T-cell (primary cell): ENCODE results near the gene SEL1L2. TPM values are rescaled to one million over a fixed set of nuclear protein-coding genes. Genes with fewer than 3 reads are reported as not detected.

Source experiments
- ATAC-seq, 4 experiments: fragments of 200-7000 bp in 3 of 4; fragments of 150-1000 bp in 1 of 4; cut with Tn5 transposase; replicated peaks in 1 of 4; 1 replicate in 3 of 4; 2 replicates in 1 of 4; pipeline ENCODE4 v1.10.0; 2021; ENCODE audit warnings: moderate library complexity in 3 of 4, mild to moderate bottlenecking in 2 of 4, moderate number of reproducible peaks in 1 of 4
- CTCF ChIA-PET, 2 donors: fragments of 300-600 bp; sonication (Branson Sonifier 250); formaldehyde crosslinking; loops; one replicate each; lab custom pipeline; 2022; ENCODE audit warnings: antibody characterized with exemption in 2 of 2; lab: Charles Lee
- POLR2A ChIA-PET, 2 donors: fragments of 300-600 bp; sonication (Branson Sonifier 250); formaldehyde crosslinking; loops; one replicate each; lab custom pipeline; 2022; ENCODE audit warnings: antibody characterized with exemption in 2 of 2; lab: Charles Lee
- DNase-seq, 35 experiments: peaks; one replicate each; pipeline versions ENCODE4 v3.0.0 to v3.0.0-alpha.2; 2013 to 2023
- H3K27ac ChIP-seq: one replicate; pipeline ENCODE4 v1.5.1; 2013; ENCODE audit warnings: low read length
- H3K27me3 ChIP-seq, 2 experiments: replicated peaks in 1 of 2; 1 replicate in 1 of 2; 2 replicates in 1 of 2; pipeline versions ENCODE4 v1.6.1 to v1.7.0; 2013; ENCODE audit warnings: low read length in 1 of 2, mixed read lengths in 1 of 2; ENCODE audit not compliant: control insufficient read depth in 2 of 2, insufficient read depth in 2 of 2; ENCODE audit errors: extremely low read depth in 1 of 2
- H3K36me3 ChIP-seq, 2 donors: 1 replicate in 1 of 2; 2 replicates in 1 of 2; pipeline versions ENCODE4 v1.6.1 to v1.7.0; 2013; ENCODE audit warnings: low read length in 1 of 2; ENCODE audit not compliant: control insufficient read depth in 2 of 2, insufficient read depth in 1 of 2; ENCODE audit errors: extremely low read depth in 1 of 2
- H3K4me1 ChIP-seq, 2 experiments: 1 replicate in 1 of 2; 2 replicates in 1 of 2; pipeline versions ENCODE4 v1.6.1 to v1.7.0; 2013; ENCODE audit warnings: low read length in 2 of 2, mixed read lengths in 1 of 2; ENCODE audit not compliant: insufficient read depth in 2 of 2, control insufficient read depth in 1 of 2; ENCODE audit errors: extremely low read depth in 1 of 2
- H3K4me3 ChIP-seq, 2 donors: 1 replicate in 1 of 2; 2 replicates in 1 of 2; pipeline versions ENCODE4 v1.5.1 to v1.7.0; 2013; ENCODE audit warnings: mild to moderate bottlenecking in 2 of 2, low read length in 1 of 2, moderate library complexity in 1 of 2; ENCODE audit not compliant: control insufficient read depth in 1 of 2; ENCODE audit errors: extremely low read depth in 1 of 2
- H3K9me3 ChIP-seq: 2 replicates; pipeline ENCODE4 v1.7.0; 2013
- H3K27ac Mint-ChIP-seq, 2 donors: one replicate each; pipeline ENCODE4 v1.8.0; 2020 to 2021; ENCODE audit warnings: mild to moderate bottlenecking in 2 of 2, mixed read lengths in 2 of 2
- H3K27me3 Mint-ChIP-seq, 2 donors: one replicate each; pipeline ENCODE4 v1.8.0; 2021 to 2022; ENCODE audit warnings: mixed read lengths in 2 of 2
- H3K36me3 Mint-ChIP-seq: one replicate; pipeline ENCODE4 v1.8.0; 2021; ENCODE audit warnings: mixed read lengths
- H3K4me1 Mint-ChIP-seq, 3 donors: one replicate each; pipeline ENCODE4 v1.8.0; 2020 to 2022; ENCODE audit warnings: mixed read lengths in 3 of 3, mild to moderate bottlenecking in 1 of 3
- H3K4me3 Mint-ChIP-seq, 3 donors: one replicate each; pipeline ENCODE4 v1.8.0; 2020 to 2022; ENCODE audit warnings: mild to moderate bottlenecking in 3 of 3, mixed read lengths in 3 of 3, moderate library complexity in 3 of 3
- H3K9me3 Mint-ChIP-seq, 3 donors: one replicate each; pipeline ENCODE4 v1.8.0; 2020 to 2022; ENCODE audit warnings: mixed read lengths in 3 of 3
- WGBS: methylation state at CpG from one replicate; pipeline ENCODE4 v1.1.5; 2013; ENCODE audit warnings: missing lambda C conversion rate; ENCODE audit not compliant: insufficient coverage; 5-methylcytosine and 5-hydroxymethylcytosine counted together
- total RNA-seq, 35 experiments: library from RNA in 6 of 35; stranded (reverse) in 6 of 35; fragments of 120-200 nt in 1 of 35; gene quantifications; one replicate each; pipeline versions ENCODE4 v1.2.1 to v1.2.4 and lab custom pipeline; 2013 to 2026

SEL1L2 gene
- total RNA-seq, 5 donors from 2014 or later (not counting 1 experiment from before 2014, with no cell fraction given), result not detected

- Histone ChIP-seq H3K36me3 (no peaks in the 10 kb centered on the region), H3K4me3 (no peak overlapping the region), H3K4me1 (no peaks in the 10 kb centered on the region), H3K27ac (no peak overlapping the region), H3K9me3 (no peaks in the 10 kb centered on the region), H3K27me3 (no peaks in the 10 kb centered on the region)
- DNase-seq (no peak), ATAC-seq (no peak)
- Mint-ChIP-seq H3K4me1 (no peaks in the 10 kb centered on the region), H3K36me3 (no peaks in the 10 kb centered on the region), H3K27me3 (peaks cover 0 to 4% of the 10 kb centered on the region in 2 donors), H3K9me3 (no peaks in the 10 kb centered on the region), H3K4me3 (no peak overlapping the region), H3K27ac (no peak overlapping the region)
- ChIA-PET POLR2A (no interaction called here), CTCF (no interaction called here)
- 95% methylated on average over 6 of the region's 9 CpGs for WGBS
These were observed 53.4 kb downstream of the SEL1L2 start for GRCh38 chr20:13936781-13937576.

GRCh38 chr20:13934992-13935894, 55.2 kb downstream of the SEL1L2 start:
- H3K36me3 Mint-ChIP-seq, result no peaks in the 10 kb centered on the region
- no peak overlapping the region for H3K4me3 Mint-ChIP-seq
- no peak for ATAC-seq
- H3K9me3 Mint-ChIP-seq, result no peaks in the 10 kb centered on the region
- Histone ChIP-seq H3K4me3 (no peak overlapping the region), H3K4me1 (no peaks in the 10 kb centered on the region), H3K27me3 (no peaks in the 10 kb centered on the region), H3K27ac (no peak overlapping the region), H3K36me3 (no peaks in the 10 kb centered on the region), H3K9me3 (no peaks in the 10 kb centered on the region)
- POLR2A ChIA-PET, result no interaction called here
- H3K27me3 Mint-ChIP-seq, result no peaks in the 10 kb centered on the region
- H3K4me1 Mint-ChIP-seq, result no peaks in the 10 kb centered on the region
- no peak for DNase-seq
- CTCF ChIA-PET, result no interaction called here
- WGBS, result 55% methylated on average over 5 of the region's 6 CpGs
- H3K27ac Mint-ChIP-seq, result no peak overlapping the region

- no peak overlapping the region for H3K27ac Mint-ChIP-seq
- H3K27ac ChIP-seq, result no peak overlapping the region
- no peaks in the 10 kb centered on the region for H3K9me3 ChIP-seq
- POLR2A ChIA-PET, result no interaction called here
- H3K4me3 Mint-ChIP-seq, result no peak overlapping the region
- peaks cover 0 to 3% of the 10 kb centered on the region in 2 donors for H3K27me3 Mint-ChIP-seq
- DNase-seq, result no peak
- CTCF ChIA-PET, result no interaction called here
- no peaks in the 10 kb centered on the region for H3K4me1 Mint-ChIP-seq
- no peaks in the 10 kb centered on the region for H3K36me3 ChIP-seq
- 20% methylated on average over 1 of the region's 4 CpGs for WGBS
- H3K27me3 ChIP-seq, result no peaks in the 10 kb centered on the region
- ATAC-seq, result no peak
- no peak overlapping the region for H3K4me3 ChIP-seq
- H3K36me3 Mint-ChIP-seq, result no peaks in the 10 kb centered on the region
- no peaks in the 10 kb centered on the region for H3K4me1 ChIP-seq
- no peaks in the 10 kb centered on the region for H3K9me3 Mint-ChIP-seq
These were observed 60.1 kb downstream of the SEL1L2 start for GRCh38 chr20:13930281-13930680.

GRCh38 chr20:13929836-13930235, 60.6 kb downstream of the SEL1L2 start:
- Mint-ChIP-seq H3K36me3 (no peaks in the 10 kb centered on the region), H3K9me3 (no peaks in the 10 kb centered on the region), H3K27me3 (peaks cover 0 to 3% of the 10 kb centered on the region in 2 donors), H3K27ac (no peak overlapping the region), H3K4me3 (no peak overlapping the region), H3K4me1 (no peaks in the 10 kb centered on the region)
- DNase-seq (no peak), ATAC-seq (no peak)
- H3K4me1 ChIP-seq, result no peaks in the 10 kb centered on the region
- no peaks in the 10 kb centered on the region for H3K9me3 ChIP-seq
- no peaks in the 10 kb centered on the region for H3K27me3 ChIP-seq
- H3K27ac ChIP-seq, result no peak overlapping the region
- CTCF ChIA-PET, result no interaction called here
- H3K4me3 ChIP-seq, result no peak overlapping the region
- POLR2A ChIA-PET, result no interaction called here
- H3K36me3 ChIP-seq, result no peaks in the 10 kb centered on the region
- WGBS, result 92% methylated on average over 3 of the region's 6 CpGs

- Histone ChIP-seq H3K9me3 (no peaks in the 10 kb centered on the region), H3K36me3 (no peaks in the 10 kb centered on the region), H3K27me3 (no peaks in the 10 kb centered on the region), H3K4me3 (no peak overlapping the region), H3K4me1 (no peaks in the 10 kb centered on the region), H3K27ac (no peak overlapping the region)
- Mint-ChIP-seq H3K27me3 (peaks cover 0 to 3% of the 10 kb centered on the region in 2 donors), H3K9me3 (no peaks in the 10 kb centered on the region), H3K4me3 (no peak overlapping the region), H3K4me1 (no peaks in the 10 kb centered on the region), H3K27ac (no peak overlapping the region), H3K36me3 (no peaks in the 10 kb centered on the region)
- WGBS, result 100% methylated on average over 2 of the region's 5 CpGs
- no peak for DNase-seq
- no peak for ATAC-seq
- ChIA-PET CTCF (no interaction called here), POLR2A (no interaction called here)
These were observed 61.5 kb downstream of the SEL1L2 start for GRCh38 chr20:13928901-13929300.

- WGBS, result no CpG with 5 or more reads among the region's 2 CpGs
- ChIA-PET CTCF (interaction anchor here in 1 of 2 donors (0.6 kb wide), 1 partner anchor 94 kb away, joined by 3 read pairs; no protein-coding TSS in a partner anchor), POLR2A (no interaction called here)
- no peak overlapping the region for H3K4me3 ChIP-seq
- H3K36me3 ChIP-seq, result no peaks in the 10 kb centered on the region
- DNase-seq (no peak), ATAC-seq (no peak)
- Mint-ChIP-seq H3K36me3 (no peaks in the 10 kb centered on the region), H3K27ac (no peak overlapping the region), H3K4me1 (no peaks in the 10 kb centered on the region), H3K9me3 (no peaks in the 10 kb centered on the region), H3K27me3 (peaks cover 0 to 3% of the 10 kb centered on the region in 2 donors), H3K4me3 (no peak overlapping the region)
- H3K27ac ChIP-seq, result no peak overlapping the region
- H3K9me3 ChIP-seq, result no peaks in the 10 kb centered on the region
- no peaks in the 10 kb centered on the region for H3K27me3 ChIP-seq
- H3K4me1 ChIP-seq, result no peaks in the 10 kb centered on the region
These were observed 63.2 kb downstream of the SEL1L2 start for GRCh38 chr20:13927171-13927570.
